HG02798 (cell line): ENCODE measurements around the gene DLX3.

Experiments used
- ATAC-seq: cut with Tn5 transposase; IDR thresholded peaks from one replicate; pipeline ENCODE4 v1.9.1; 2021; ENCODE audit warnings: mild to moderate bottlenecking; ENCODE audit not compliant: unreplicated experiment, poor library complexity

Gene DLX3

GRCh38 chr17:49977463-49978389 lies 17.3 kb downstream of the DLX3 start:
- no peak for ATAC-seq

- no peak for ATAC-seq
Measured at GRCh38 chr17:49976828-49977202, 18.2 kb downstream of the DLX3 start.

DNA sequence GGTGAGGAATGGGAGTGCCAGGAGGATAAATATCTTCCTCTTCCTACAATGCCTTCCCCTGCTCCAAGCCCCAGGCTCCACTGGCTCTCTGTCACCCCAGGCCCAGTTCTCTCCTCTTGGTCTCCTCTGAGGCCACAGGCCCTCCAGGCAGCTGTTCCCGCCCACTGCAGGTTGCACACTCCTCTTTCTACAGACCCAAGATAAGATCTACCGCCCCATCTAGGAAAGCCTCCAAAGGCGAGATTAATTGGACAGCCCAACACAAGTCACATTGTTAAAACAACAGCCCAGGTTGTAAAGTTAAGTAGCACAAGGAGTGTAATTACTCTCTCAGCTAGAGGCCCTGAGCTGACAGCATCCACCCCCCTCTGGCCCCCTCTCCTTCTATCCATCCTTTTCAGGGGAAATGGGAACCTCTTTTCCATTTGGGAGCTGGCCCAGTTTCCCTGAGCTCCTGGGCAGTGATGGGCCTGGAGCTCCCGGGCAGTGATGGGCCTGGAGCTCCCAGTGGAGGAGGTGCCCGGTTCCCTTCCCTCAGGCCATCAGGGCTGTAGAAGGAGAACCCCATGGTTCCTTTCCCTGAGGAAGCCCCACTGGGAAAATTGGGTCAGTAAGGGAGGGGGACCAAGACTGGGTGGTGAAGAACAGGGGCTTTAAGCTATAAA lies 18.7 kb downstream of the DLX3 start:
- no peak for ATAC-seq

DNA sequence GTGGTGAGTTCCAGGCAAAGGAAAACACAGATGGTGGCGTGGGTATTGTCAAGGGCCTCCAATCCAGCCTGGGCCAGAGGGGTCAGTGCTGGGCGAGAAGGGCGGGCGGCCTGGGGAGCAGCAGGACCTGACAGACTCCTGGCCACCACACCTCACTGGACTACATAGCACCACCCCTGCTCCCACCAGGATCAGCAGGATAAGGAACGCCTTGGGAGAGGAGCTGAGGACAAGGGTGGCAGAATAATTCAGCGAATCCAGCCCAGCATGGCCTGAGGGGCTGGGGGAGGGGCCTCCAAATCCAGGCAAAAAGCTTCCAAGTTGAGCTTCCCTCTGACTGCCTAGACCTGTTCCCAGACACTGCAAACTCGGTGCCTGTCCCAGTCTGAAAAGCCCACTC lies 19.5 kb downstream of the DLX3 start:
- no peak for ATAC-seq

DNA sequence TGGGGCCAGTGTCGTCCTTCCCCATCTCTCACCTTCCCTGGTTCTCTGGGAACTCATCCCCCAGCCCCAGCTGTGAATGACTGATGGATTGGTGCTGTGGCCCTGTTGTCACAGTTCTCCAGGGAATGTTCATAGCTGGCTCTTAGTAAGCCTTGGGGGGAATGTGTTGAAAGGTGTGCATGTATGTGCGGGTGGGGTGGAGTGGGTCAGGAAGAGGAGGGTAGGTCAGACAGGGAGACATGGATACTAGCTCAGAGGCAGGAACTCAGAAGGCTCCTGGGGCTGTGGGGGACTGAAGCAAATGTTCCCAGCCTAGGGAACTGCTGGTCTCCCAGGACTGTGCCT lies 21.8 kb downstream of the DLX3 start:
- no peak for ATAC-seq

- no peak for ATAC-seq
Measured at GRCh38 chr17:49972486-49973270, 22.3 kb downstream of the DLX3 start.

DNA sequence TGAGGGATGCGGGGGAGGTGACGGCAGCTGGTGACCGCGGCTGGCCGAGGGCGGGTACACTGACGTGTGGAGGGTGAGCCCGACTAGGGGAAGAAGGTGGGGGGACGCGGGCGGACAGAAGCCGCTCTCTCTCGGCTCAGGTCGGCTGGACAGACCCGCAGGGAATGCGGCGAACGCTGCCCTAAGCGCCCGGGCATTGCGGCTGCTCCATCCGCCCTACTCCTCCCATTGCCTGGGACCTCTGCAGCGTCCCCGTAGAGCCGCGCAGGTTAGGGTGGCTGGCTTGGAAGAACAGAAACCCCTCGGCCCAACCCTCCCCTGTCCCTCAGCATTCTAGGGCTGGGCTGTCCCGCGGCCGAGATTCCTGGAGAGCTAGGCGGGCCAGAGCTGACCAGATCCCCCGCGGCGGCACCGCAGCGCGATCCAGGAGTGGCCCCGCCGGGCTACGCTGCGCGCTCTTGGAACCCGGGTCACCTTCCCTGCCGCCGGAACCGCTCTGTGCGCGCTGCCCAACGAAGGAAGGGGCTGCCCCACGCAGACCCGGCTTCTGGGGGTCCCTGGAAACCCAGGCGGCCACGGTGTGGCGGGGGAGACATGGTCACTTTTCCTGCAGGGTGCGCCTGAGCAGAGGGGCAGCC lies 23.1 kb downstream of the DLX3 start:
- no peak for ATAC-seq

GRCh38 chr17:49971199-49971847 lies 23.7 kb downstream of the DLX3 start:
- no peak for ATAC-seq

GRCh38 chr17:49970498-49970897 lies 24.5 kb downstream of the DLX3 start:
- ATAC-seq, result no peak

- no peak for ATAC-seq
Measured at GRCh38 chr17:49969795-49970389, 25.1 kb downstream of the DLX3 start.

DNA sequence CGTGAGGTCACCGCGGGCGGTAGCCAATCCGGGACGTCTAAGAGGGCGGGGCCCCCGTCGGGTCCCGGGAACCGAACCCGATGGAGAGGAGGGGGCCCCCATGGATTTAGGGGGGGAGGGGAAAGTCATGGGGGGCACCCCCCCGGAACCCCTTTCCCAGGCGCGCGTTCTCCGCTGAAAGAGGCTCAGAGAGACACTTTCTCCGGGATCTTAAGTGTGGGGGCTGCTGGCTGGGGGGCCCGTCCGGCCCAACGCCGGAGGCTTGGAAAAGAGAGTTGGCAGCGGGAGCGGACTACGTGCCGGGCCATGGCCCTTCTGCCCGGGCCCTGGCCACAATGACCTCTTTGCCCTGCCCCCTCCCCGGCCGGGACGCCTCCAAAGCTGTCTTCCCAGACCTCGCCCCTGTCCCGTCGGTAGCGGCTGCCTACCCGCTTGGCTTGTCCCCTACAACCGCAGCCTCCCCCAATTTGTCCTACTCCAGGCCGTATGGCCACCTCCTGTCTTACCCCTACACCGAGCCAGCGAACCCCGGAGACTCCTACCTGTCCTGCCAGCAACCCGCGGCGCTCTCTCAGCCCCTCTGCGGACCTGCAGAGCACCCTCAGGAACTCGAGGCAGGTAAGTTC lies 25.8 kb downstream of the DLX3 start, which contains the start of gene DLX4:
Gene DLX4 (plus strand): TSS at position 57 of the 626 bp plus-strand sequence. CDS start 279 bp downstream, at position 336.
- ATAC-seq, result no peak

GRCh38 chr17:49968405-49969133 lies 26.5 kb downstream of the DLX3 start:
- peak; percentile 59 for ATAC-seq

DNA sequence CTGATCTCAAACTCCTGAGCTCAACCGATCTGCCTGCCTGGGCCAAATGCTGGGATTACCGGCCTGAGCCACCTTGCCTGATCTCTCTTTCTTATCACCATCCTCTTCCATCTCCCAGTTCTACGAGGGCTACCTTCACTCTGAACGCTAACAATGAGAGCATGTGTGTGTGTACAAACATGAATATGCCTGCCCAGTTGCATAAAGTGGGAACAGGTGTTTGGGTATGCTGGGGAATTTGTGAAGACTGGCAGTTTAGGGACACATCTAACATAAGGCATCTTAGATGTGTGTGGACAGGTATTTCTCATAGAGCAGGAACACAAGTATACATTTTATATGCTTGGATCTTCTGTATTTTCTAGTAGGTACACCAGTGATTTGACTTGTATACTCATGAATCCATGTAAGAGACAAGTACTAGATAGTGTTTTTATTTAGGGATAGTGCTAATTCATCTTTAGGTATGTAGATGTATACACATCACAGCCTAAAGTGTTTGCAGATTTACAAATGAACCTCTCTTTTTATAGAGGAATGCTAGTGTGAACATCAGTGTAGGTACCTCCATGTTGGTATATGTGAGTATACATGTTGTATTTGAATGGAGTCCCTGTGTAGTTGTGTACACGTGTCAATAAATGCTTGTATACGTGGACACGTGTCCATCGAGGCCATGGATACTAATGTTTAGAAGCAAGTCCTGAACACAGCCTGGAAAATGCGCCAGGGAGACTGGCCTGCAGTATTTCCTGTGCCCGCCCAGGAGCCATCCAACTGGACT lies 27.2 kb downstream of the DLX3 start:
- ATAC-seq, result no peak

DNA sequence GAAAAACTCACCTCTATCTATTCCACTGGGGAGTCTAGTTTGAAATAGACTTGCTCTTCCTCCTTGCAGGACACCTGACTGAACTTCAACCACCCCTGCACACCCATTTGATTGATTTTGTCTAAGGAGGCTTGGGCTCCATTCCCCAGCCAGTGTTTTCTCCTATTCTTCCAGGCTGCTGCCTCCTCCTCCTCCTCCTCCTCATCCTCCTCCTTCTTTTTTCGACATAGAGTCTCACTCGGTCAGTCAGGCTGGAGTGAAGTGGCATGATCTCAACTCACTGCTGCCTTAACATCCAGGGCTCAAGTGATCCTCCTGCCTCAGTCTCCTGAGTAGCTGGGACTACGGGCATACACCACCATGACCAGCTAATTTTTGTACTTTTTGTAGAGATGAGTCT lies 27.8 kb downstream of the DLX3 start:
- no peak for ATAC-seq

- no peak for ATAC-seq
Measured at GRCh38 chr17:49966767-49967166, 28.3 kb downstream of the DLX3 start.

DNA sequence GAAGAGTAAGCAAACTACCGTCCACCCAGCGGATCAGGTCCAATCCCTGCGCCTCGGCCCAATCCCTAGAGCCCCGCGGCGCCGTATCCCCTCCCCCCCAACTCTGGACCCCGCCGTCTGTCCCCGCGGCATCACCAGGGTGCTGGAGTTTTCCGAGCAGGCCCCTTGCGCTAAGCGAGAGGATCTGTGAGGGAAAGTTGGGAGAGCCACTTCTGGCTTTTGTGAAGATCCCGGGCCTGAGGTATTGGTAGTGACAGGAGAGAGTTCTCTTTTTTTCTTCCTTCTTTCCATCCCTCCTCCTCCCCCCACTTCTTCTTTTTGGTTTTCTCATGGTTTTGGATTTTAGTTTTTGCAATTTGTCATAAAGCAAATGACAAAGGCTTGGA lies 29.5 kb downstream of the DLX3 start:
- ATAC-seq, result no peak

DNA sequence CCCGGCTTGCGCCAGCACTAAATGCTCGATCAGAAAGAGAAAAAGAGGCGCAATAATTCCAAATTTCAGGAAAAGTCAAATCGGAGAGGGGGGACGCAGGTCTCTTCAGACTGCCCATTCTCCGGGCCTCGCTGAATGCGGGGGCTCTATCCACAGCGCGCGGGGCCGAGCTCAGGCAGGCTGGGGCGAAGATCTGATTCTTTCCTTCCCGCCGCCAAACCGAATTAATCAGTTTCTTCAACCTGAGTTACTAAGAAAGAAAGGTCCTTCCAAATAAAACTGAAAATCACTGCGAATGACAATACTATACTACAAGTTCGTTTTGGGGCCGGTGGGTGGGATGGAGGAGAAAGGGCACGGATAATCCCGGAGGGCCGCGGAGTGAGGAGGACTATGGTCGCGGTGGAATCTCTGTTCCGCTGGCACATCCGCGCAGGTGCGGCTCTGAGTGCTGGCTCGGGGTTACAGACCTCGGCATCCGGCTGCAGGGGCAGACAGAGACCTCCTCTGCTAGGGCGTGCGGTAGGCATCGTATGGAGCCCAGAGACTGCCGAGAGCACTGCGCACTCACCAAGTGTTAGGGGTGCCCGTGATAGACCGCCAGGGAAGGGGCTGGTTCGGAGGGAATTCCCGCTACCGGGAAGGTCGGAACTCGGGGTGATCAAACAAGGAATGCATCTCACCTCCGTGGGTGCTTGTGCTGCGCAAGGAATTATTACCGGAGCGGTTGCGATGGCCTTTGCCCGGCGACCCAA lies 30.1 kb downstream of the DLX3 start:
- no peak for ATAC-seq
